ENCODE data around the gene TVP23C. TPM values are rescaled to one million over a fixed set of nuclear protein-coding genes. Genes with fewer than 3 reads are reported as not detected.

Gene TVP23C
- total RNA-seq, 1 donor from 2014 or later, result 4.8 TPM

- DNase-seq, result no peak
- H3K36me3 ChIP-seq, result no peaks in the 10 kb centered on the region
- H3K4me3 ChIP-seq, result no peak overlapping the region
- H3K4me1 ChIP-seq, result peaks cover 35% of the 10 kb centered on the region
- H3K9me3 ChIP-seq (replicated peaks), result no peaks in the 10 kb centered on the region
- H3K27ac ChIP-seq (replicated peaks), result no peak overlapping the region
- TF ChIP-seq, protein P1, sequence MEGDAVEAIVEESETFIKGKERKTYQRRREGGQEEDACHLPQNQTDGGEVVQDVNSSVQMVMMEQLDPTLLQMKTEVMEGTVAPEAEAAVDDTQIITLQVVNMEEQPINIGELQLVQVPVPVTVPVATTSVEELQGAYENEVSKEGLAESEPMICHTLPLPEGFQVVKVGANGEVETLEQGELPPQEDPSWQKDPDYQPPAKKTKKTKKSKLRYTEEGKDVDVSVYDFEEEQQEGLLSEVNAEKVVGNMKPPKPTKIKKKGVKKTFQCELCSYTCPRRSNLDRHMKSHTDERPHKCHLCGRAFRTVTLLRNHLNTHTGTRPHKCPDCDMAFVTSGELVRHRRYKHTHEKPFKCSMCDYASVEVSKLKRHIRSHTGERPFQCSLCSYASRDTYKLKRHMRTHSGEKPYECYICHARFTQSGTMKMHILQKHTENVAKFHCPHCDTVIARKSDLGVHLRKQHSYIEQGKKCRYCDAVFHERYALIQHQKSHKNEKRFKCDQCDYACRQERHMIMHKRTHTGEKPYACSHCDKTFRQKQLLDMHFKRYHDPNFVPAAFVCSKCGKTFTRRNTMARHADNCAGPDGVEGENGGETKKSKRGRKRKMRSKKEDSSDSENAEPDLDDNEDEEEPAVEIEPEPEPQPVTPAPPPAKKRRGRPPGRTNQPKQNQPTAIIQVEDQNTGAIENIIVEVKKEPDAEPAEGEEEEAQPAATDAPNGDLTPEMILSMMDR (IDR thresholded peaks at IDR 0.05; ENCODE audit: borderline replicate concordance), result no peak
- intact Hi-C loops (cut with micrococcal nuclease), result no loop called here
- H3K27me3 ChIP-seq (ENCODE audit: low read depth), result no peaks in the 10 kb centered on the region
These were observed 95.2 kb downstream of the TVP23C start for GRCh38 chr17:15468126-15468525.

DNA sequence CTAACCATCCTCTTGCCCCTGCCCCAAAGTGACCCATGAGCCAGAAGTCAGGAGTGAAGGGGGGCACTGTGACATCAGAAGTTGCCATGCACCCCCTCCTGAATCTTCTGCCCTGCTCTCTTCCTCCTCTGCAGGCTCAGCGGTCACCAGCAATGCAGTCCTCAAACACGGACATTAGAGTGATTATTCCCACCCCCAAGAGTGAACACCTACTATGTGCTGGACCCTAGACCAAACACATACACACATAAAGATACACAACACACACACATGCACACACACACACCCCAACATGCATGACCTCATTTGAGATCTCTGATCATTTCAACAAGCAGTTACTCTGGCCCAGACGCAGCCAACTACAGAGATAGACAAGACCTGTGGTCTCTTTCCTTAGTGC lies 95.7 kb downstream of the TVP23C start, which contains the start of gene CDRT4:
CDRT4 (minus strand) TSS at position 30 of the 400 bp plus-strand sequence. CDS start 27,383 bp downstream, outside the sequence.
- TF ChIP-seq, protein P1 (IDR thresholded peaks at IDR 0.05; ENCODE audit: borderline replicate concordance), result no peak
- no peak within 1 kb of the TSS for H3K4me3 ChIP-seq
- H3K27ac ChIP-seq (replicated peaks), result no peak within 1 kb of the TSS
- DNase-seq, result no peak
- H3K27me3 ChIP-seq (ENCODE audit: low read depth), result no peaks in the 10 kb centered on the region
- no peaks in the 10 kb centered on the region for H3K36me3 ChIP-seq
- intact Hi-C loops (cut with micrococcal nuclease), result no loop called here
- peaks cover 41% of the 10 kb centered on the region for H3K4me1 ChIP-seq
- no peaks in the 10 kb centered on the region for H3K9me3 ChIP-seq (replicated peaks)

GRCh38 chr17:15466131-15466530 lies 97.2 kb downstream of the TVP23C start:
- TF ChIP-seq, protein P1 (IDR thresholded peaks at IDR 0.05; ENCODE audit: borderline replicate concordance), result no peak
- no peak for DNase-seq
- no peak overlapping the region for H3K4me3 ChIP-seq
- no peaks in the 10 kb centered on the region for H3K27me3 ChIP-seq (ENCODE audit: low read depth)
- H3K36me3 ChIP-seq, result no peaks in the 10 kb centered on the region
- intact Hi-C loops (cut with micrococcal nuclease), result no loop called here
- H3K4me1 ChIP-seq, result peaks cover 43% of the 10 kb centered on the region
- H3K9me3 ChIP-seq (replicated peaks), result no peaks in the 10 kb centered on the region
- H3K27ac ChIP-seq (replicated peaks), result no peak overlapping the region

DNA sequence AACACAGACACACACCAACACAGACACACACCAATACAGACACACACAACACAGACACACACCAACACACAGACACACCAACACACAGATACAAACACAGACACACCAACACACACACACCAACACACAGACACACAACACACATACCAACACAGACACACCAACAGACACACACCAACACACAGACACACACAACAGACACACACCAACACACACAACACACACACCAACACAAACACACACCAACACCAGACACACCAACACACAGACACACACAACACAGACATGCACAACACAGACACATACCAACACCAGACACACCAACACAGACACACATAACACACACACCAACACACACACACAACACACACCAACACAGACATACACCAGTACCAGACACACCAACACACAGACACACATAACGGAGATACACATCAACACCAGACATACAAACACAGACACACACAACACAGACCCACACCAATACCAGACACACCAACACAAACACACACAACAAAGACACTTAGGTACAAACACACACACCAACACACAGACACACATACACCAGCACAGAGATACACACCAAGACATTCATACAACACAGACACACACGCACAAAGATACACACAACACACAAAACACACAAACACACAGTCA lies 98.1 kb downstream of the TVP23C start:
- Histone ChIP-seq H3K27ac (replicated peaks) (no peak overlapping the region), H3K36me3 (no peaks in the 10 kb centered on the region), H3K4me3 (no peak overlapping the region), H3K9me3 (replicated peaks) (no peaks in the 10 kb centered on the region), H3K4me1 (peaks cover 43% of the 10 kb centered on the region), H3K27me3 (ENCODE audit: low read depth) (no peaks in the 10 kb centered on the region)
- TF ChIP-seq, protein P1 (IDR thresholded peaks at IDR 0.05; ENCODE audit: borderline replicate concordance), result no peak
- intact Hi-C loops (cut with micrococcal nuclease), result no loop called here
- no peak for DNase-seq

GRCh38 chr17:15464231-15464985 lies 98.9 kb downstream of the TVP23C start:
- DNase-seq, result no peak
- no peak overlapping the region for H3K4me3 ChIP-seq
- peaks cover 39% of the 10 kb centered on the region for H3K4me1 ChIP-seq
- intact Hi-C loops (cut with micrococcal nuclease), result no loop called here
- H3K27me3 ChIP-seq (ENCODE audit: low read depth), result no peaks in the 10 kb centered on the region
- no peaks in the 10 kb centered on the region for H3K9me3 ChIP-seq (replicated peaks)
- TF ChIP-seq, protein P1 (IDR thresholded peaks at IDR 0.05; ENCODE audit: borderline replicate concordance), result no peak
- H3K27ac ChIP-seq (replicated peaks), result peak overlapping the region; percentile 78
- H3K36me3 ChIP-seq, result no peaks in the 10 kb centered on the region

Data from left ventricle myocardium inferior (tissue), 1 donor.